Fibroblast of lung (primary cell): Measurements from ENCODE around the gene SLC5A10. TPM values are rescaled to one million over a fixed set of nuclear protein-coding genes. Genes with fewer than 3 reads are reported as not detected.

Experiments
- DNase-seq, 2 donors: peaks; one replicate each; pipeline versions ENCODE4 v3.0.0 to v3.0.0-alpha.2; 2010; ENCODE audit warnings: low read depth in 2 of 2
- H2AFZ ChIP-seq: 2 replicates; pipeline ENCODE4 v1.5.1; 2012; ENCODE audit warnings: low read length, control low read depth, inconsistent platforms
- H3K27ac ChIP-seq: 2 replicates; pipeline ENCODE4 v1.5.1; 2011; ENCODE audit warnings: low read length, control low read depth; ENCODE audit not compliant: insufficient read depth
- H3K27me3 ChIP-seq: 2 replicates; pipeline ENCODE4 v1.5.1; 2011; ENCODE audit warnings: mild to moderate bottlenecking, low read length; ENCODE audit not compliant: control insufficient read depth, insufficient read depth
- H3K36me3 ChIP-seq: 2 replicates; pipeline ENCODE4 v1.5.1; 2011; ENCODE audit warnings: low read length; ENCODE audit not compliant: control insufficient read depth, insufficient read depth
- H3K4me1 ChIP-seq: 2 replicates; pipeline ENCODE4 v1.5.1; 2011; ENCODE audit warnings: low read length; ENCODE audit not compliant: control insufficient read depth, insufficient read depth; ENCODE audit errors: extremely low read depth
- H3K4me2 ChIP-seq: 2 replicates; pipeline ENCODE4 v1.5.1; 2011; ENCODE audit warnings: low read length, control low read depth; ENCODE audit not compliant: insufficient read depth; ENCODE audit errors: extremely low read depth
- H3K4me3 ChIP-seq, 4 experiments: fragments of 200-600 bp in 1 of 4; sonication (generic) in 1 of 4; replicated peaks in 1 of 4; 2 replicates each; pipeline ENCODE4 v1.5.1; 2011 to 2016; ENCODE audit warnings: low read length in 4 of 4, low read depth in 3 of 4, mild to moderate bottlenecking in 3 of 4, control low read depth in 2 of 4, inconsistent platforms in 1 of 4, mixed read lengths in 1 of 4; ENCODE audit not compliant: insufficient read depth in 1 of 4; ENCODE audit errors: control extremely low read depth in 1 of 4
- H3K79me2 ChIP-seq: 2 replicates; pipeline ENCODE4 v1.5.1; 2012; ENCODE audit warnings: mild to moderate bottlenecking, low read length, inconsistent platforms; ENCODE audit not compliant: control insufficient read depth, insufficient read depth
- H3K9ac ChIP-seq: 2 replicates; pipeline ENCODE4 v1.5.1; 2011; ENCODE audit warnings: mild to moderate bottlenecking, low read length, control low read depth; ENCODE audit not compliant: insufficient read depth
- H3K9me3 ChIP-seq: 2 replicates; pipeline ENCODE4 v1.5.1; 2012; ENCODE audit warnings: low read depth, low read length; ENCODE audit not compliant: control insufficient read depth, insufficient read depth
- H4K20me1 ChIP-seq: 2 replicates; pipeline ENCODE4 v1.5.1; 2011; ENCODE audit warnings: low read length; ENCODE audit not compliant: control insufficient read depth, insufficient read depth; ENCODE audit errors: extremely low read depth
- CTCF ChIP-seq, 2 donors: IDR thresholded peaks in 1 of 2; conservative IDR thresholded peaks in 1 of 2; 1 replicate in 1 of 2; 2 replicates in 1 of 2; pipeline ENCODE4 v1.5.1; 2011 to 2012; ENCODE audit warnings: low read length in 2 of 2, control low read depth in 1 of 2, inconsistent platforms in 1 of 2, low read depth in 1 of 2, mild to moderate bottlenecking in 1 of 2
- EZH2 ChIP-seq: IDR thresholded peaks from 2 replicates; pipeline ENCODE4 v1.5.1; 2012; ENCODE audit warnings: low read length, control low read depth, mild to moderate bottlenecking; ENCODE audit errors: missing control alignments
- polyA plus RNA-seq, 2 donors: library from polyadenylated mRNA; depleted of rRNA in 1 of 2; stranded (reverse) in 1 of 2; unstranded in 1 of 2; fragments of >200 nt; gene quantifications; 2 replicates each; pipeline ENCODE4 v1.2.1, GENCODE V29; 2011 to 2012; ENCODE audit warnings: missing spikeins in 1 of 2
- total RNA-seq: library from RNA; depleted of rRNA; stranded (reverse); fragments of >200 nt; gene quantifications from 2 replicates; pipeline ENCODE4 v1.2.1, GENCODE V29; 2014

Gene SLC5A10
- total and polyA plus RNA-seq, 2 donors (not counting 1 experiment from before 2014, with no cell fraction given) = not detected

GRCh38 chr17:19001907-19002590 is 50.1 kb downstream of the SLC5A10 start:
- no peak for TF ChIP-seq EZH2
- TF ChIP-seq CTCF (conservative IDR thresholded peaks at IDR 0.05 in 1 of 2, IDR thresholded peaks at IDR 0.05 in 1 of 2; ENCODE audit: low read depth in 1 of 2, low read length in 2 of 2) = no peak
- Histone ChIP-seq H3K4me1 (peaks cover 9% of the 10 kb centered on the region), H3K4me3 (no peak overlapping the region), H3K4me2 (peak overlapping the region; percentile 80), H3K27ac (no peak overlapping the region), H3K9me3 (no peaks in the 10 kb centered on the region), H3K36me3 (no peaks in the 10 kb centered on the region), H4K20me1 (no peaks in the 10 kb centered on the region), H2AFZ (no peak overlapping the region), H3K79me2 (peaks cover 14% of the 10 kb centered on the region), H3K9ac (no peak overlapping the region), H3K27me3 (no peaks in the 10 kb centered on the region)
- no peak for DNase-seq

GRCh38 chr17:19002805-19003542 is 51.0 kb downstream of the SLC5A10 start:
- peak overlapping the region; percentile 80 for H3K4me2 ChIP-seq
- no peaks in the 10 kb centered on the region for H3K9me3 ChIP-seq
- no peak for TF ChIP-seq CTCF (conservative IDR thresholded peaks at IDR 0.05 in 1 of 2, IDR thresholded peaks at IDR 0.05 in 1 of 2; ENCODE audit: low read depth in 1 of 2, low read length in 2 of 2)
- TF ChIP-seq EZH2 = no peak
- H4K20me1 ChIP-seq = no peaks in the 10 kb centered on the region
- H3K27ac ChIP-seq = no peak overlapping the region
- H3K36me3 ChIP-seq = no peaks in the 10 kb centered on the region
- H3K4me3 ChIP-seq = peak overlapping the region; percentile 17 to 73 (median 45)
- peaks cover 9% of the 10 kb centered on the region for H3K4me1 ChIP-seq
- H3K79me2 ChIP-seq = peaks cover 14% of the 10 kb centered on the region
- peak; percentile 17 to 77 for DNase-seq
- no peaks in the 10 kb centered on the region for H3K27me3 ChIP-seq
- H2AFZ ChIP-seq = no peak overlapping the region
- no peak overlapping the region for H3K9ac ChIP-seq

- DNase-seq = peak; percentile 17 to 51
- Histone ChIP-seq H3K9me3 (no peaks in the 10 kb centered on the region), H3K27ac (peak overlapping the region; percentile 72), H2AFZ (peak overlapping the region; percentile 70), H3K79me2 (peaks cover 12% of the 10 kb centered on the region), H3K4me1 (peaks cover 9% of the 10 kb centered on the region), H3K4me2 (peak overlapping the region; percentile 80), H3K36me3 (no peaks in the 10 kb centered on the region), H3K27me3 (no peaks in the 10 kb centered on the region), H3K4me3 (peak overlapping the region; percentile 65 to 73 (median 68)), H3K9ac (peak overlapping the region; percentile 78), H4K20me1 (no peaks in the 10 kb centered on the region)
- TF ChIP-seq EZH2 = no peak
- no peak for TF ChIP-seq CTCF (conservative IDR thresholded peaks at IDR 0.05 in 1 of 2, IDR thresholded peaks at IDR 0.05 in 1 of 2; ENCODE audit: low read depth in 1 of 2, low read length in 2 of 2)
Measured at GRCh38 chr17:19003543-19004420, 51.8 kb downstream of the SLC5A10 start.
